Renal cortical epithelial cell (primary cell): Measurements from ENCODE around the gene TCEA3. TPM values are rescaled to one million over a fixed set of nuclear protein-coding genes. Genes with fewer than 3 reads are reported as not detected.

Experiments used
- total RNA-seq: library from RNA; depleted of rRNA; stranded (reverse); fragments of >200 nt; gene quantifications from 2 replicates; pipeline ENCODE4 v1.2.3, GENCODE V29; 2014

The TCEA3 gene
- total RNA-seq, 1 donor from 2014 or later, result 9.6 TPM

Other genes with a start within 250 kb of the TCEA3 start
- under 0.01 TPM in 1 of 2 replicates, not detected in the other for gene HTR1D, start 207.2 kb downstream of the TCEA3 start, total RNA-seq
- gene HNRNPR, start 80.5 kb downstream of the TCEA3 start, total RNA-seq, result 65.8 and 131 TPM in 2 replicates
- 19.8 and 35.2 TPM in 2 replicates for gene ZNF436, start 54.9 kb downstream of the TCEA3 start, total RNA-seq
- 14.4 and 41.3 TPM in 2 replicates for gene ASAP3, start 59.4 kb upstream of the TCEA3 start, total RNA-seq
- 0.15 and 0.69 TPM in 2 replicates for gene E2F2, start 106.5 kb upstream of the TCEA3 start, total RNA-seq
- gene ID3, start 134.8 kb upstream of the TCEA3 start, total RNA-seq, result 29.9 and 65.3 TPM in 2 replicates